IMR-90 (cell line): ENCODE measurements around the gene ARNT2. TPM values are rescaled to one million over a fixed set of nuclear protein-coding genes. Genes with fewer than 3 reads are reported as not detected.

ENCODE experiments used
- ATAC-seq: fragments of 200-7000 bp; cut with Tn5 transposase; 2 replicates; pipeline ENCODE4 v1.9.1; 2020; ENCODE audit warnings: low read depth, mild to moderate bottlenecking, moderate library complexity
- BruUV-seq: library from RNA; stranded (reverse); fragments of 400-500 nt; replicated peaks from 2 replicates; lab custom pipeline; 2021; lab: Mats Ljungman, UMichigan
- CTCF ChIA-PET: fragments of 300-600 bp; formaldehyde crosslinking; extraction: SDS; loops from one replicate; lab custom pipeline; 2021; ENCODE audit warnings: antibody characterized with exemption; lab: Yijun Ruan, JAX
- POLR2A ChIA-PET: fragments of 300-600 bp; sonication (Branson Sonifier 250); formaldehyde crosslinking; loops from one replicate; lab custom pipeline; 2022; ENCODE audit warnings: antibody characterized with exemption; ENCODE audit not compliant: unreplicated experiment; lab: Charles Lee
- DNase-seq: peaks from one replicate; pipeline ENCODE4 v3.0.0; 2013
- H2AFZ ChIP-seq: replicated peaks from 2 replicates; pipeline ENCODE3; 2013; ENCODE audit warnings: low read length, mild to moderate bottlenecking; ENCODE audit not compliant: poor library complexity
- H2AK5ac ChIP-seq: 2 replicates; pipeline ENCODE4 v1.6.1; 2013; ENCODE audit warnings: low read depth, low read length, inconsistent platforms
- H2AK9ac ChIP-seq: replicated peaks from 2 replicates; pipeline ENCODE3; 2013; ENCODE audit warnings: mild to moderate bottlenecking, low read depth, low read length, moderate library complexity; ENCODE audit not compliant: poor library complexity
- H2BK120ac ChIP-seq: 2 replicates; pipeline ENCODE4 v1.6.1; 2013; ENCODE audit warnings: low read depth, low read length, inconsistent platforms
- H2BK15ac ChIP-seq: 3 replicates; pipeline ENCODE4 v1.6.1; 2013; ENCODE audit warnings: low read depth, low read length, inconsistent platforms
- H2BK20ac ChIP-seq: 2 replicates; pipeline ENCODE4 v1.6.1; 2013; ENCODE audit warnings: low read depth, mild to moderate bottlenecking, inconsistent platforms, low read length, moderate library complexity
- H2BK5ac ChIP-seq: 2 replicates; pipeline ENCODE4 v1.6.1; 2013; ENCODE audit warnings: mild to moderate bottlenecking, low read depth, low read length, inconsistent platforms; ENCODE audit not compliant: poor library complexity, severe bottlenecking
- H3K14ac ChIP-seq: replicated peaks from 2 replicates; pipeline ENCODE4 v1.6.1; 2013; ENCODE audit warnings: low read depth, low read length, inconsistent platforms
- H3K18ac ChIP-seq: 2 replicates; pipeline ENCODE4 v1.6.1; 2013; ENCODE audit warnings: low read depth, low read length, control low read depth
- H3K23ac ChIP-seq: 2 replicates; pipeline ENCODE4 v1.6.1; 2013; ENCODE audit warnings: low read depth, low read length, inconsistent platforms
- H3K27ac ChIP-seq: 2 replicates; pipeline ENCODE4 v1.5.1; 2013; ENCODE audit warnings: mild to moderate bottlenecking, control low read depth, low read length; ENCODE audit not compliant: insufficient read depth
- H3K27me3 ChIP-seq: 2 replicates; pipeline ENCODE4 v1.6.1; 2013; ENCODE audit warnings: low read length; ENCODE audit not compliant: control insufficient read depth, insufficient read depth
- H3K36me3 ChIP-seq: 2 replicates; pipeline ENCODE4 v1.6.1; 2013; ENCODE audit warnings: low read length, mixed read lengths; ENCODE audit not compliant: control insufficient read depth, insufficient read depth
- H3K4ac ChIP-seq: 2 replicates; pipeline ENCODE4 v1.6.1; 2013; ENCODE audit warnings: low read depth, low read length, inconsistent platforms
- H3K4me1 ChIP-seq: 2 replicates; pipeline ENCODE4 v1.6.1; 2013; ENCODE audit warnings: low read length, mixed read lengths; ENCODE audit not compliant: control insufficient read depth, insufficient read depth
- H3K4me2 ChIP-seq: 2 replicates; pipeline ENCODE4 v1.6.1; 2013; ENCODE audit warnings: low read depth, mild to moderate bottlenecking, control low read depth, low read length, moderate library complexity
- H3K4me3 ChIP-seq: 2 replicates; pipeline ENCODE4 v1.5.1; 2013; ENCODE audit warnings: low read depth, mild to moderate bottlenecking, control low read depth, low read length, moderate library complexity; ENCODE audit not compliant: insufficient read depth
- H3K56ac ChIP-seq: 2 replicates; pipeline ENCODE4 v1.6.1; 2013; ENCODE audit warnings: low read length, inconsistent platforms; ENCODE audit not compliant: insufficient read depth; ENCODE audit errors: extremely low read depth
- H3K79me1 ChIP-seq, 2 experiments: 2 replicates each; pipeline ENCODE4 v1.6.1; 2013; ENCODE audit warnings: low read length in 2 of 2, inconsistent platforms in 1 of 2, low read depth in 1 of 2
- H3K9ac ChIP-seq: 2 replicates; pipeline ENCODE4 v1.6.1; 2013; ENCODE audit warnings: low read depth, low read length, control low read depth
- H3K9me1 ChIP-seq: 2 replicates; pipeline ENCODE4 v1.6.1; 2013; ENCODE audit warnings: low read length, inconsistent platforms; ENCODE audit not compliant: insufficient read depth
- H3K9me3 ChIP-seq: 2 replicates; pipeline ENCODE4 v1.6.1; 2013; ENCODE audit warnings: low read length; ENCODE audit not compliant: control insufficient read depth, insufficient read depth
- H4K20me1 ChIP-seq: 2 replicates; pipeline ENCODE4 v1.6.1; 2013; ENCODE audit warnings: low read length, inconsistent platforms; ENCODE audit not compliant: insufficient read depth
- H4K5ac ChIP-seq: 2 replicates; pipeline ENCODE4 v1.6.1; 2013; ENCODE audit warnings: mild to moderate bottlenecking, low read depth, low read length, control low read depth
- H4K8ac ChIP-seq, 2 experiments: 2 replicates each; pipeline ENCODE4 v1.6.1; 2013; ENCODE audit warnings: low read depth in 2 of 2, low read length in 2 of 2, control low read depth in 1 of 2, inconsistent platforms in 1 of 2
- H4K91ac ChIP-seq: 2 replicates; pipeline ENCODE4 v1.6.1; 2013; ENCODE audit warnings: low read depth, low read length, inconsistent platforms; ENCODE audit not compliant: insufficient read depth
- CEBPB ChIP-seq: IDR thresholded peaks from 2 replicates; pipeline ENCODE4 v1.6.1; 2012; ENCODE audit warnings: low read depth, low read length, improper control_type of control experiment
- WGBS, 2 experiments: methylation state at CpG; one replicate each; pipeline versions ENCODE4 v1.1.5 to v1.1.7; 2013; ENCODE audit warnings: missing lambda C conversion rate in 2 of 2; ENCODE audit not compliant: insufficient read length in 1 of 2; ENCODE audit errors: extremely low coverage in 2 of 2; 5-methylcytosine and 5-hydroxymethylcytosine counted together
- dilution Hi-C: fragments of 300-500 bp; cut with HindIII; formaldehyde crosslinking; loops from one replicate; pipeline ENCODE4 v1.14.3; 2018; ENCODE audit warnings: low sequenced_read_pairs; ENCODE audit not compliant: unreplicated experiment
- in situ Hi-C: fragments of 300-500 bp; cut with MboI; formaldehyde crosslinking; loops from 3 replicates; pipeline ENCODE4 v1.14.3; 2019; ENCODE audit warnings: low sequenced_read_pairs, inconsistent platforms, mixed read lengths
- intact Hi-C: fragments of 100-400 bp; cut with micrococcal nuclease; formaldehyde crosslinking; loops from 2 replicates; pipeline ENCODE4 v1.10.0; 2022
- polyA plus RNA-seq, 3 experiments: library from polyadenylated mRNA; depleted of rRNA; stranded (reverse); fragments of >200 nt; gene quantifications; 2 replicates each; pipeline ENCODE4 v1.2.3, GENCODE V29; 2012; ENCODE audit warnings: low replicate concordance in 1 of 3
- total RNA-seq: library from RNA; depleted of rRNA; stranded (reverse); fragments of >200 nt; gene quantifications from 2 replicates; pipeline ENCODE4 v1.2.3, GENCODE V29; 2012
- TF ChIP-seq, protein P1 (sequence below): fragments of 150-350 bp; IDR thresholded peaks from 2 replicates; pipeline ENCODE4 v1.6.1; 2016; ENCODE audit warnings: low read depth, mild to moderate bottlenecking, low read length, moderate library complexity, borderline replicate concordance

The ARNT2 gene
- total and polyA plus RNA-seq, 2 of the 4 experiments (the other 2 are of a cell fraction) = 18.2 to 19.0 TPM

DNA sequence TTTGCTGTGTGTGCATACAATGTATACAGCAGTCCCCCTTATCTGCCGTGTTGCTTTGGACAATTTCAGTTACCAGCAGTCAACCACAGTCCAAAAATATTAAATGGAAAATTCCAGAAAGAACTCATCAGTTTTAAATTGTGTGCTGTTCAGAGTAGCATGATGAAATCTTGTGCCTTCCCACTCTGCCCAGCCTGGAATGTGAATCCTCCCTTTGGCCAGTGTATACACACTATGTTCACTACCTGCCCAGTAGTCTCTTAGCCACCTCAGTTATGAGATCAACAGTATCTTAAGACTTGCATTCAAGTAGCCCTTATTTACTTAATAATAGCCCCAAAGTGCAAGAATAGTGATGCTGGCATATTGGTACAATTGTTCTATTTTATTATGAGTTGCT, 157.3 kb downstream of the ARNT2 start:
- no CpG with 5 or more reads among the region's 1 CpG for WGBS, 2 experiments

More for the DNA sequence above, 157.3 kb downstream of the ARNT2 start:
- Histone ChIP-seq H3K79me1 (peaks cover 0 to 3% of the 10 kb centered on the region in 2 experiments; a peak in 1 of 4 replicates), H3K9ac (no peak overlapping the region), H3K56ac (no peak overlapping the region), H3K27ac (peak overlapping the region; percentile 39; the same call in 1 of the 2 replicates), H3K4me3 (no peak overlapping the region), H3K27me3 (no peaks in the 10 kb centered on the region), H3K36me3 (peaks cover 41% of the 10 kb centered on the region), H3K14ac (peak overlapping the region; percentile 41), H2AK9ac (no peak overlapping the region), H2AFZ (no peak overlapping the region), H3K9me3 (no peaks in the 10 kb centered on the region), H3K23ac (peak overlapping the region; percentile 3; the same call in 1 of the 2 replicates), H2BK5ac (peak overlapping the region; percentile 5), H2BK120ac (peak overlapping the region; percentile 78), H3K9me1 (peaks cover 21% of the 10 kb centered on the region), H2BK15ac (peak overlapping the region; percentile 86; the same call in 2 of the 3 replicates), H2AK5ac (peak overlapping the region; percentile 93; the same call in 1 of the 2 replicates), H3K18ac (peak overlapping the region; percentile 86), H4K5ac (peak overlapping the region; percentile 92), H4K20me1 (no peaks in the 10 kb centered on the region), H3K4me2 (no peak overlapping the region), H3K4me1 (peaks cover 5% of the 10 kb centered on the region), H2BK20ac (peak overlapping the region; percentile 77), H4K8ac (peak overlapping the region; percentile 72 to 76; a peak in 2 of 4 replicates), H4K91ac (peak overlapping the region; percentile 89), H3K4ac (peak overlapping the region; percentile 68)
- ChIA-PET CTCF (no interaction called here), POLR2A (no interaction called here)
- ATAC-seq = peak; percentile 65
- peak; percentile 19 for DNase-seq
- dilution Hi-C loops = no loop called here
- intact Hi-C loops = no loop called here
- TF ChIP-seq, protein P1, sequence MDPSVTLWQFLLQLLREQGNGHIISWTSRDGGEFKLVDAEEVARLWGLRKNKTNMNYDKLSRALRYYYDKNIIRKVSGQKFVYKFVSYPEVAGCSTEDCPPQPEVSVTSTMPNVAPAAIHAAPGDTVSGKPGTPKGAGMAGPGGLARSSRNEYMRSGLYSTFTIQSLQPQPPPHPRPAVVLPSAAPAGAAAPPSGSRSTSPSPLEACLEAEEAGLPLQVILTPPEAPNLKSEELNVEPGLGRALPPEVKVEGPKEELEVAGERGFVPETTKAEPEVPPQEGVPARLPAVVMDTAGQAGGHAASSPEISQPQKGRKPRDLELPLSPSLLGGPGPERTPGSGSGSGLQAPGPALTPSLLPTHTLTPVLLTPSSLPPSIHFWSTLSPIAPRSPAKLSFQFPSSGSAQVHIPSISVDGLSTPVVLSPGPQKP = no peak
- TF ChIP-seq CEBPB = 0 out of 2 replicates have a peak, but pooled peaks have one; percentile 7
- in situ Hi-C loops = no loop called here
- no TSS peak for BruUV-seq
